ENCODE data around the gene CERT1.
"Not testable (repeated sequence)": the region's sequence is repeated elsewhere in the genome, so short reads cannot be mapped to it uniquely, and the experiment has no call there.

CERT1 gene

GRCh38 chr5:75522025-75522424, 10.6 kb upstream of the CERT1 start:
- no peak for DNase-seq

GRCh38 chr5:75521195-75521594, 9.8 kb upstream of the CERT1 start:
- DNase-seq = no peak

- no peak for DNase-seq
Observed at GRCh38 chr5:75519761-75520160, 8.3 kb upstream of the CERT1 start.

DNA sequence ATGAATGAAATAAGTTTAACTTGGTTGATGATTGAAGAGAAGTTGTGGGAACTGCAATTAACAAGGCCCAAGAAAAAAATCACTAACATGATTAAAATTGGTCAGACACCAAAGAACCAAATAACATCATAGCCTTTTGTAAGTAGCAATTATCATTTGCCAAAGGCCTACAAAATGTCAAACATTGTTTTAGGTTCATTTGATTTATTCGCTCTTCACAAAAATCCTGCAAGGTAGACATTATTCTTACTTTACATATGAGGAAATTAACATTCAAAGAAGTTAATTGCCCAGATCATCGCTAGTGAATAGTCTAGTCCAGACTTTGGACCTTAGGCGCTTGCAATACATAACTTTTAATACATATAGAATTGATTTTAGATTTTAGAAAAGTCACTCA, 2.9 kb upstream of the CERT1 start:
- DNase-seq = no peak

DNA sequence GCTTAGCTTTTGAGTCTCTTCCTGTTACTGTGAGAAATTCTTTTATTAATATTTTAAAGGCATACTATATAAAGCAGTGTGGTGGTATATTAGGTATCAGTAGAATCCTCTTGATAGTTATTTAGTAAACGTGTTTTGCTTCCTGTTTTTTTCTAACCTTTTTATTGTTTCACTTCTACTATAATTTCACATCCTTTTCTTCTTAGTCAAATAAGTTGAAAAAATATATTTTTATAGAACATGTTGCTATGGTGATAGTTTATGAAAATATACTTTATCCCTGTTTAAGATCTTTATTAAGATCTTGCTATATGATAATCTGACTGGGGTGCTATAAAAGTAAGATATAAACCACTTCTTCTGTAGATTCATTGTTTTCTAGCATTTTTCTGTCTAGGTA, 2.4 kb upstream of the CERT1 start:
- DNase-seq = no peak

DNA sequence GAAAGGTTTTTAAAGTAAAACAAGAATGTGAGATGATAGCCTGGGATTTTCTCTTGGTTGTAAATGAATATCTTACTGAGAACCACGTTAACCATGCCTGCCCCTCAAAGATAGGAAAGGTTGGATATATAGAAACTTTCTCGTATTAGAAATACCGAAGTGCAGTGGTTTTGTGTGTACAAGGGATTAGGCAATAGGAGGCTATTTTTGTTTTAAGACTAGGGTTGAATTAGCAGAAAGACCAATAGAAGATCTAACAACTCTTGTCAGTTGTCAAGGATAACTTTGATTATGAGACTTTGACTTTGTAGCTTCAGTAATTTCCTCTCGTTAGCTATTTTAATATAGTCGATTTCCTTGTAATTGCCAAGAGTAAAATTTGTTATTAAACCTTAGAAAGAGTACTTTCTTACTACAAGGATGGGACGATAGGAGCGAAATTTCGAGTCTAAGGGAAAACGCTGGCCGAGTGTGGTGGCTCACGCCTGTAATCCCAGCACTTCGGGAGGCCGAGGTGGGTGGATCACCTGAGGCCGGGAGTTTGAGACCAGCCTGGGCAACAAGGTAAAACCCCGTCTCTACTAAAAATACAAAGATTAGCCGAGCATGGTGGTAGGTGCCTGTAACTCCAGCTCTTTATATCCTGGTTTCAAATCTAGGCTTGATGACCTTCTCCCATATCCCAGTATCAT, 1.1 kb upstream of the CERT1 start:
- no peak for DNase-seq

- no peak for DNase-seq
Observed at GRCh38 chr5:75510836-75511434, 494 bp downstream of the CERT1 start.

GRCh38 chr5:75510417-75510835, 1.0 kb downstream of the CERT1 start:
- no peak for DNase-seq

GRCh38 chr5:75509956-75510355, 1.5 kb downstream of the CERT1 start:
- DNase-seq = no peak

- DNase-seq = no peak
Observed at GRCh38 chr5:75509546-75509945, 1.9 kb downstream of the CERT1 start.

GRCh38 chr5:75507841-75508240, 3.6 kb downstream of the CERT1 start:
- DNase-seq = no peak

DNA sequence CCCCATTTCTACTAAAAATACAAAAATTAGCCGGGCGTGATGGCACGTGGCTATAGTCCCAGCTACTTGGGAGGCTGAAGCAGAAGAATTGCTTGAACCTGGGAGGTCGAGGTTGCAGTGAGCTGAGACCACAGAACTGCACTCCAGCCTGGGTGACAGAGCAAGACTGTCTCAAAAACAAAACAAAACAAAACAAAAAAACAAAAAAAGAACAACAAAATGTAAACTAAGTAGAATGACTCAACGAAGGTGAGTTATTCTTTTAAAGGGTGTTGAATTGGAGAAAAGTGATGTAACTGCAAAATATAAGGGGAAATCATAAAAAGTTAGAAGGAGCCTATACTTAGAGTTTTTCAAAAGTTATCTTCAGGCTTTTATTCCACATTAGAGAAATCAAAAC, 6.3 kb downstream of the CERT1 start:
- DNase-seq = not testable (repeated sequence)

DNA sequence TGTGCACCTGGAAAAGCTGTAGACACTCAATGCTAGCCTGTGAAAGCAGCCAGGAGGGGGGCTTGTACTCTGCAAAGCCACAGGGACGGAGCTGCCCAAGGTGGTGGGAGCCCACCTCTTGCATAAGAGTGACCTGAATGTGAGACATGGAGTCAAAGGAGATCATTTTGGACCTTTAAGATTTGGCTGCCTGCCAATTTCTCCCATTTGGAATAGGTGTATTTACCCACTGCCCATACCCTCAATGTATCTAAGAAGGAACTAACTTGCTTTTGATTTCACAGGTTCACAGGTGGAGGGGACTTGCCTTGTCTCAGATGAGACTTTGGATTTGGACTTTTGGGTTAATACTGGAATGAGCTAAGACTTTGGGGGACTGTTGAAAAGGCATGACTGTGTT, 12.6 kb downstream of the CERT1 start:
- DNase-seq = not testable (repeated sequence)

DNA sequence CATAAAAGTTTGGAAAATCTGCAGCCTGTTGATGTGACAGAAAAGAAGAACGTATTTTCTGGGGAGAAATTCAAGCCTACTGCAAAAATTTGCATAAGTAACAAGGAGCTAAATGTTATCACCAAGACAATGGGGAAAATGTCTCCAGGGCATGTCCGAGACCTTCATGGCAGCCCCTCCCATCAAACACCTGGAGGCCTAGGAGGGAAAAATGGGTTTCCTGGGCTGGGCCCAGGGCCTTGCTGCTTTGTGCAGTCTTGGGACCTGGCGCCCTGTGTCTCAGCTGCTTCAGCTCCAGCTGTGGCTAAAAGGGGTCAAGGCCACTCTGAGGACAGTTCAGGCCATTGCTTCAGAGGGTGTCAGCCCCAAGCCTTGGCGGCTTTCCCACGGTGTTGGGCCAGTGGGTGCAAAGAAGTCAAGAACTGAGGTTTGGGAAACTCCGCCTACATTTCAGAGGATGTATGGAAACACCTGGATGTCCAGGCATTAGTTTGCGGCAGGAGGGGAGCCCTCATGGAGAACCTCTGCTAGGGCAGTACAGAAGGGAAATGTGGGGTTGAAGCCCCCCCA, 13.1 kb downstream of the CERT1 start:
- DNase-seq = no peak

GRCh38 chr5:75496026-75496425, 15.4 kb downstream of the CERT1 start:
- DNase-seq = no peak

DNA sequence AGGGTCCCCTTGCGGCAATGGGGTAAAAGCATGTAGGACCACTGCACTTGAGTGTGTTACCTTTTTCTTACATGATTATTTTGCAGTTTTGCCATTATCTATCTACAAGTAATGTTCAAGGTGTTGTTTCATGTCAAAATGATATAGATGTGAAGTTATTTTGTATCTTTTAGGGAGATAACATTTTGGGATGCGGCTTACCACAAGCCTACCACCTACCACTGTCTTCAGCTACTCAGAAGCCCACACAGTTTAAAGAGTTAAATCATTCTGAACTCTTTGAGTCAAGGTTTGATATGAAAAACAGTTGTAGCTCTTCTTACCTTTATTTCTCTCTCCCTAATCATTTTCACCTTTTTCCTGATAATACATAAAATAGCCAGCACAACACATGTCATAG, 19.8 kb downstream of the CERT1 start:
- DNase-seq = no peak

DNA sequence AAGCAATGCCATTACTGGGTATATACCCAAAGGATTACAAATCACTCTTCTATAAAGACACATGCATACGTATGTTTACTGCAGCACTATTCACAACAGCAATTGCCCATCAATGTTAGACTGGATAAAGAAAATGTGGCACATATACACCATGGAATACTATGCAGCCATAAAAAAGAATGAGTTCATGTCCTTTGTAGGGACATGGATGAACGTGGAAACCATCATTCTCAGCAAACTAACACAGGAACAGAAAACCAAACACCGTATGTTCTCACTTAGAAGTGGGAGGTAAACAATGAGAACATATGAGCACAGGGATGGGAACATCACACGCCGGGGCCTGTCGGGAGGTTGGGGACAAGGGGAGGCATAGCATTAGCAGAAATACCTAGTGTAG, 21.6 kb downstream of the CERT1 start:
- not testable (repeated sequence) for DNase-seq

DNA sequence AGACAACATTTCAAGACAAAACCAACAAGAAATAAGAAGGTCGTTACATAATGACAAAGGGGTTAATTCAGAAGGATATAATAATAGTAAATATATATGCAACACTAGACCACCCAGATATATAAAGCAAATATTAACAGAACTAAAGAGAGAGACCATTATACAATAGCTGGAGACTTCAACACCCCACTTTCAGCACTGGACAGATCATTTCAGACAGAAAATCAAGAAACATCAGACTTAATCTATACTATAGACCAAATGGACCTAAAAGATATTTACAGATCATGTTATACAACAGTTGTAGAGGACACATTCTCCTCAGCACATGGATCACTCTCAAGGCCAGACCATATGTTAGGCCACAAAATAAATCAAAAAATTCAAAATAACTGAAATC, 26.8 kb downstream of the CERT1 start:
- no peak for DNase-seq

DNA sequence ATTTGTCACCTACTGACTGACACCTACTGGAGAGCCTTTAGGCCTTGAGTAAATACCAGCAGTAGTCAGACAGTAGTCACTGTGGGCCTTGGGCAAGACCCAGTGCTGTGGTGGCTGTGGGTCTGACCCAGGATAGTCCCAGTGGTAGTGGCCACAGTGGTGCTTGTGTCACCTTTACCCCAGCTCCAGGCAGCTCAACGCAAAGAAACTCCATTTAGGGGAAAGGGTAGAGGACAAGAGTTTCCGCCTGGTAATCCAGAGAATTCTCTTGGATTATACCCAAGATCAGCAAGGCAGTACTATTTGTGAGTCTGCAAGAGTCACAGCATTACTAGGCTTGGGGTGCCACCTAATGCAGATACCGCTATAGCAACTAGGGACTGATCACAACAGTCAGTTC, 28.9 kb downstream of the CERT1 start:
- no peak for DNase-seq

- no peak for DNase-seq
Observed at GRCh38 chr5:75481024-75481423, 30.4 kb downstream of the CERT1 start.

GRCh38 chr5:75475364-75475763, 36.1 kb downstream of the CERT1 start:
- DNase-seq = no peak

GRCh38 chr5:75473463-75473862, 38.0 kb downstream of the CERT1 start:
- no peak for DNase-seq

DNA sequence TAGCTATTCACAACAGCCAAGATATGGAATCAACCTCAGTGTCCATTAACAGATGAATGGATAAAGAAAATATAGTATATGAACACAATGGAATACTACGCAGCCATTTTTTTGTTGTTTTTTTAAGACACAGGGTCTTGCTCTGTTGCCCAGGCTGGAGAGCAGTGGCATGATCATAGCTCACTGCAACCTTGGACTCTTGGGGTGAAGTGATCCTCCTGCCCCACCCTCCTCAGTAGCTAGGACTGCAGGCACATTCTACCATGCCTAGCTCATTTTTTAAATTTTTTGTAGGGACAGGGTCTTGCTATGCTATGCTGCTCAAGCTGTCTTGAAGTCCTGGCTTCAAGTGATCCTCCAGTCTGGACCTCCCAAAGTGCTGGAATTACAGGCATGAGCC, 38.5 kb downstream of the CERT1 start:
- DNase-seq = no peak

GRCh38 chr5:75471193-75471592, 40.2 kb downstream of the CERT1 start:
- DNase-seq = no peak

DNA sequence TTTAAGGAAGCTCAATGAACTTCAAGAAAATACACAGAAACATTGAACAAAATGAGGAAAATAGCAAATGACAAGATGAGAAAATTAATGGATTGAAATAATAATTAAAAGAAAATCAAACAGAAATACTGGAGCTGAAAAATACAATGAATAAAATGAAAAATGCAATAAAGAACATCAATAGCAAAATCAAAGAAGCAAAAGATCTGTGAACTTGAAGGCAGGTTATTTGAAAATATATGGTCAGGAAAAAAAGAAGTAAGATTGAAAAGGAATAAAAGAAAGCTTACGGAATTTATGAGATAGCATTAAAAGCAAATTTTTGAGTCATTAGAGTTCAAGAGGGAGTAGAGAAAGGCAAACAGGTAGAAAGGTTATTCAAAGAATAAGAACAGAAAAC, 42.4 kb downstream of the CERT1 start:
- DNase-seq = no peak

Measured in NCI-H1105 treated with DMSO at 0.1 percent for 48 hours (cell line).